ENCODE data around the gene CCL28.
"Not testable (repeated sequence)": the region's sequence is repeated elsewhere in the genome, so short reads cannot be mapped to it uniquely, and the experiment has no call there.

CCL28 gene

GRCh38 chr5:43409809-43410271, 2.4 kb downstream of the CCL28 start:
- DNase-seq: no peak

GRCh38 chr5:43402524-43403066, 9.6 kb downstream of the CCL28 start:
- DNase-seq: peak; percentile 38 to 43

GRCh38 chr5:43401827-43402226, 10.4 kb downstream of the CCL28 start:
- DNase-seq: peak; percentile 71 to 89

- DNase-seq: no peak
Measured at GRCh38 chr5:43400082-43400481, 12.1 kb downstream of the CCL28 start.

- DNase-seq: no peak
Measured at GRCh38 chr5:43396762-43397304, 15.4 kb downstream of the CCL28 start.

GRCh38 chr5:43390471-43390870, 21.7 kb downstream of the CCL28 start:
- DNase-seq: no peak

- DNase-seq: peak; percentile 87 to 90
Measured at GRCh38 chr5:43389679-43390329, 22.4 kb downstream of the CCL28 start.

GRCh38 chr5:43386960-43387362, 25.2 kb downstream of the CCL28 start:
- DNase-seq: no peak

GRCh38 chr5:43376496-43377140, 35.6 kb downstream of the CCL28 start:
- DNase-seq: no peak

GRCh38 chr5:43371821-43372220, 40.4 kb downstream of the CCL28 start:
- no peak for DNase-seq

GRCh38 chr5:43370352-43370751, 41.8 kb downstream of the CCL28 start:
- no peak for DNase-seq

GRCh38 chr5:43369651-43370050, 42.5 kb downstream of the CCL28 start:
- DNase-seq: no peak

GRCh38 chr5:43367909-43368669, 44.1 kb downstream of the CCL28 start:
- no peak for DNase-seq

- no peak for DNase-seq
Measured at GRCh38 chr5:43367453-43367852, 44.7 kb downstream of the CCL28 start.

GRCh38 chr5:43366680-43367246, 45.4 kb downstream of the CCL28 start:
- DNase-seq: not testable (repeated sequence)

GRCh38 chr5:43365155-43365554, 47.0 kb downstream of the CCL28 start:
- DNase-seq: not testable (repeated sequence)

GRCh38 chr5:43363445-43364152, 48.6 kb downstream of the CCL28 start:
- DNase-seq: no peak

GRCh38 chr5:43362725-43363435, 49.3 kb downstream of the CCL28 start:
- DNase-seq: no peak

GRCh38 chr5:43358726-43359125, 53.5 kb downstream of the CCL28 start:
- DNase-seq: no peak

GRCh38 chr5:43358301-43358700, 53.9 kb downstream of the CCL28 start:
- no peak for DNase-seq

GRCh38 chr5:43357878-43358281, 54.3 kb downstream of the CCL28 start:
- no peak for DNase-seq

GRCh38 chr5:43357067-43357466, 55.1 kb downstream of the CCL28 start:
- no peak for DNase-seq
